Measurements from ENCODE around the gene PPP2R5B.
"Not testable (repeated sequence)": the region's sequence is repeated elsewhere in the genome, so short reads cannot be mapped to it uniquely, and the experiment has no call there.

PPP2R5B gene

GRCh38 chr11:64974124-64974523 is 49.6 kb downstream of the PPP2R5B start:
- no peak for DNase-seq

- no peak for DNase-seq
Measured at GRCh38 chr11:64976651-64977050, 52.2 kb downstream of the PPP2R5B start.

GRCh38 chr11:64983339-64983738 is 58.9 kb downstream of the PPP2R5B start:
- not testable (repeated sequence) for DNase-seq
